ENCODE data around the gene GPD2.

DNA sequence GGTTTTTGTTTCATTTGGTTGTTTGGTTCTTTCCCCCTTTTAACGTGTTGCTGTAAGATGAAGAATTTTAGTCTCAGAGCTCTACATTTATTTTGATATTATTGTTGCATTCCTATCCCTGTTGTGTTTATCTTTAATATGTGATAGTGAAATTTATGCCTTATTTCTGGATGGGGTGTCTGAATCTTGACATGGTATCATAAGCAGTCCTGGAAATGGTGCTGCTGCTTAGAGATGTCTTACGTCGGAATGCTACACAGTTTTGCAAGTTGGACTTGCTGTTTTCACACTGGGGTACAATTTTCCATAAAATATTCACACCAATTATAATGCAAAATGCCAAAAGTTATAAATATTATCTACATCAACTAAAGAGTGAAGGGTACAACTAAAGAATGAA, 164.0 kb downstream of the GPD2 start:
- TF ChIP-seq, protein P1, sequence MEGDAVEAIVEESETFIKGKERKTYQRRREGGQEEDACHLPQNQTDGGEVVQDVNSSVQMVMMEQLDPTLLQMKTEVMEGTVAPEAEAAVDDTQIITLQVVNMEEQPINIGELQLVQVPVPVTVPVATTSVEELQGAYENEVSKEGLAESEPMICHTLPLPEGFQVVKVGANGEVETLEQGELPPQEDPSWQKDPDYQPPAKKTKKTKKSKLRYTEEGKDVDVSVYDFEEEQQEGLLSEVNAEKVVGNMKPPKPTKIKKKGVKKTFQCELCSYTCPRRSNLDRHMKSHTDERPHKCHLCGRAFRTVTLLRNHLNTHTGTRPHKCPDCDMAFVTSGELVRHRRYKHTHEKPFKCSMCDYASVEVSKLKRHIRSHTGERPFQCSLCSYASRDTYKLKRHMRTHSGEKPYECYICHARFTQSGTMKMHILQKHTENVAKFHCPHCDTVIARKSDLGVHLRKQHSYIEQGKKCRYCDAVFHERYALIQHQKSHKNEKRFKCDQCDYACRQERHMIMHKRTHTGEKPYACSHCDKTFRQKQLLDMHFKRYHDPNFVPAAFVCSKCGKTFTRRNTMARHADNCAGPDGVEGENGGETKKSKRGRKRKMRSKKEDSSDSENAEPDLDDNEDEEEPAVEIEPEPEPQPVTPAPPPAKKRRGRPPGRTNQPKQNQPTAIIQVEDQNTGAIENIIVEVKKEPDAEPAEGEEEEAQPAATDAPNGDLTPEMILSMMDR (conservative IDR thresholded peaks at IDR 0.05 in 1 of 2, IDR thresholded peaks at IDR 0.05 in 1 of 2; ENCODE audit: low read depth in 1 of 2, low read length in 2 of 2) = no peak
- TF ChIP-seq EZH2 (IDR thresholded peaks at IDR 0.05; ENCODE audit: low read length, missing control alignments) = no peak
